Measurements from ENCODE around the gene UBE4B.

The UBE4B gene

GRCh38 chr1:10117132-10117531 is 84.4 kb downstream of the UBE4B start:
- DNase-seq (ENCODE audit: low spot score) = no peak

GRCh38 chr1:10117865-10118264 is 85.1 kb downstream of the UBE4B start:
- no peak for DNase-seq (ENCODE audit: low spot score)

GRCh38 chr1:10121688-10122087 is 88.9 kb downstream of the UBE4B start:
- no peak for DNase-seq (ENCODE audit: low spot score)

- peak; percentile 58 for DNase-seq (ENCODE audit: low spot score)
These were observed 90.2 kb downstream of the UBE4B start for GRCh38 chr1:10122926-10123325.

- DNase-seq (ENCODE audit: low spot score) = no peak
These were observed 95.5 kb downstream of the UBE4B start for GRCh38 chr1:10128101-10128765.

GRCh38 chr1:10132316-10132715 is 99.6 kb downstream of the UBE4B start:
- DNase-seq (ENCODE audit: low spot score) = no peak

GRCh38 chr1:10132852-10133251 is 100.1 kb downstream of the UBE4B start:
- no peak for DNase-seq (ENCODE audit: low spot score)

- DNase-seq (ENCODE audit: low spot score) = no peak
These were observed 108.2 kb downstream of the UBE4B start for GRCh38 chr1:10140981-10141380.

- DNase-seq (ENCODE audit: low spot score) = no peak
These were observed 111.3 kb downstream of the UBE4B start for GRCh38 chr1:10143961-10144485.

- no peak for DNase-seq (ENCODE audit: low spot score)
These were observed 113.6 kb downstream of the UBE4B start for GRCh38 chr1:10146391-10146790.

- no peak for DNase-seq (ENCODE audit: low spot score)
These were observed 116.5 kb downstream of the UBE4B start for GRCh38 chr1:10149231-10149630.

GRCh38 chr1:10152709-10153284 is 120.0 kb downstream of the UBE4B start:
- peak; percentile 68 for DNase-seq (ENCODE audit: low spot score)

- DNase-seq (ENCODE audit: low spot score) = no peak
These were observed 122.4 kb downstream of the UBE4B start for GRCh38 chr1:10155087-10155712.

GRCh38 chr1:10160173-10160572 is 127.4 kb downstream of the UBE4B start:
- no peak for DNase-seq (ENCODE audit: low spot score)

GRCh38 chr1:10160907-10161490 is 128.2 kb downstream of the UBE4B start:
- DNase-seq (ENCODE audit: low spot score) = no peak

- DNase-seq (ENCODE audit: low spot score) = peak; percentile 15
These were observed 129.0 kb downstream of the UBE4B start for GRCh38 chr1:10161541-10162290.

GRCh38 chr1:10168912-10169514 is 136.3 kb downstream of the UBE4B start:
- DNase-seq (ENCODE audit: low spot score) = no peak

- DNase-seq (ENCODE audit: low spot score) = no peak
These were observed 137.4 kb downstream of the UBE4B start for GRCh38 chr1:10170239-10170574.

GRCh38 chr1:10171105-10171767 is 138.5 kb downstream of the UBE4B start:
- no peak for DNase-seq (ENCODE audit: low spot score)

- DNase-seq (ENCODE audit: low spot score) = no peak
These were observed 139.4 kb downstream of the UBE4B start for GRCh38 chr1:10171995-10172669.

GRCh38 chr1:10173582-10173981 is 140.8 kb downstream of the UBE4B start:
- no peak for DNase-seq (ENCODE audit: low spot score)
